ENCODE data around the gene NFAM1. TPM values are rescaled to one million over a fixed set of nuclear protein-coding genes. Genes with fewer than 3 reads are reported as not detected.

NFAM1 gene
- total RNA-seq, 1 experiment from 2014 or later = 0.12 TPM

GRCh38 chr22:42475122-42475521 is 42.9 kb upstream of the NFAM1 start (continued):
- TF ChIP-seq CEBPB (IDR thresholded peaks at IDR 0.05; ENCODE audit: low read depth) (no peak), TCF7L2 (IDR thresholded peaks at IDR 0.05; ENCODE audit: borderline replicate concordance, extremely low read depth, insufficient read depth, insufficient read length) (no peak), POLR2A (IDR thresholded peaks at IDR 0.05; ENCODE audit: borderline replicate concordance, extremely low read depth, insufficient read depth, insufficient read length) (no peak), ELF1 (IDR thresholded peaks at IDR 0.05; ENCODE audit: borderline replicate concordance, low read depth) (no peak), EGR1 (IDR thresholded peaks at IDR 0.05; ENCODE audit: low read depth) (no peak)
- TF ChIP-seq, protein P1, sequence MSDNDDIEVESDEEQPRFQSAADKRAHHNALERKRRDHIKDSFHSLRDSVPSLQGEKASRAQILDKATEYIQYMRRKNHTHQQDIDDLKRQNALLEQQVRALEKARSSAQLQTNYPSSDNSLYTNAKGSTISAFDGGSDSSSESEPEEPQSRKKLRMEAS (IDR thresholded peaks at IDR 0.05) = no peak

DNA sequence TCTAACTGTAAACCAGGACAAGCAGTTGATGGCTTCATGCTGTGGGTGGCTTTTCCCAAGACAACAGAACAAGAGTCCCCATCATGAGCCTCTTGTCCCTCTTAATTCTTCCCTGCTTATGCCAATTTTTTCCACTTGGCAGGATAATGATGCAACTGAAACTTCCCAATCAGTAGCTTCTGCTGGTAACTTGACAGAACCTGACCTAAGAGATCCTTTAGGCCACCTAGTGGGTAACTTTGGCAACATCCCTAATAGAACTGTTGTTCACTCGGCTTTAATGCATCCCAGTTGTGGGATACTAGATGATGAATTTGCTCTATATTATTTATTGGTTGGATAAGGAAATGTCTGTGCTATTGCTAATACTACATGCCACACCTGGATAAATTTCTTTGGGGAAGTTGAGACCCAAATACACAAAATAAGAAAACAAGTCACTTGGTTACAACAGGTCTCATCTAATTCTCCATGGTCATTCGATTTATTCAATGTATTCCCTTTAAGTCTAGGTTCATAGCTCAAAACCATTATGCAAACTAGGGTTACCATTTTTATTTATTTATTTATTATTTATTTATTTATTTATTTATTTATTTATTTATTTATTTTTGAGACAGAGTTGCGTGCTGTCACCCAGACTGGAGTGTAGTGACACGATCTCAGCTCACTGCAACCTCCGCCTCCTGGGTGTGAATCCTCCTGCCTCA is 41.4 kb upstream of the NFAM1 start:
- intact Hi-C loops (cut with micrococcal nuclease) = loop anchor here (1.0 kb wide), 2 partner anchors 304 to 383 kb away; partner anchors contain the start of gene NDUFA6
- peak; percentile 67 for TF ChIP-seq RAD21 (IDR thresholded peaks at IDR 0.05; ENCODE audit: low read depth)
- no peak for TF ChIP-seq SRF (IDR thresholded peaks at IDR 0.05; ENCODE audit: low read depth)
- TF ChIP-seq CEBPB (IDR thresholded peaks at IDR 0.05; ENCODE audit: low read depth) = peak; percentile 46
- TF ChIP-seq, protein P1 (IDR thresholded peaks at IDR 0.05) = peak; percentile 22; the same call in 1 of the 2 replicates
- TF ChIP-seq, protein P2, sequence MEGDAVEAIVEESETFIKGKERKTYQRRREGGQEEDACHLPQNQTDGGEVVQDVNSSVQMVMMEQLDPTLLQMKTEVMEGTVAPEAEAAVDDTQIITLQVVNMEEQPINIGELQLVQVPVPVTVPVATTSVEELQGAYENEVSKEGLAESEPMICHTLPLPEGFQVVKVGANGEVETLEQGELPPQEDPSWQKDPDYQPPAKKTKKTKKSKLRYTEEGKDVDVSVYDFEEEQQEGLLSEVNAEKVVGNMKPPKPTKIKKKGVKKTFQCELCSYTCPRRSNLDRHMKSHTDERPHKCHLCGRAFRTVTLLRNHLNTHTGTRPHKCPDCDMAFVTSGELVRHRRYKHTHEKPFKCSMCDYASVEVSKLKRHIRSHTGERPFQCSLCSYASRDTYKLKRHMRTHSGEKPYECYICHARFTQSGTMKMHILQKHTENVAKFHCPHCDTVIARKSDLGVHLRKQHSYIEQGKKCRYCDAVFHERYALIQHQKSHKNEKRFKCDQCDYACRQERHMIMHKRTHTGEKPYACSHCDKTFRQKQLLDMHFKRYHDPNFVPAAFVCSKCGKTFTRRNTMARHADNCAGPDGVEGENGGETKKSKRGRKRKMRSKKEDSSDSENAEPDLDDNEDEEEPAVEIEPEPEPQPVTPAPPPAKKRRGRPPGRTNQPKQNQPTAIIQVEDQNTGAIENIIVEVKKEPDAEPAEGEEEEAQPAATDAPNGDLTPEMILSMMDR (IDR thresholded peaks at IDR 0.05 in 2 of 3, conservative IDR thresholded peaks at IDR 0.05 in 1 of 3; ENCODE audit: borderline replicate concordance in 1 of 3, insufficient read depth in 1 of 3, low read depth in 2 of 3, low read length in 2 of 3) = peak; percentile 55 to 80 (median 78); a peak in 5 of 6 replicates
- no TSS peak for BruUV-seq (replicated peaks)
- H3K4me2 ChIP-seq (ENCODE audit: low read length) = no peak overlapping the region
- H3K4me3 ChIP-seq (replicated peaks in 1 of 2; ENCODE audit: low read depth in 1 of 2, low read length in 2 of 2) = no peak overlapping the region
- H3K9me2 ChIP-seq (ENCODE audit: insufficient read depth) = no peaks in the 10 kb centered on the region
- H3K36me3 ChIP-seq (ENCODE audit: control insufficient read depth in 1 of 2, insufficient read depth in 2 of 2, low read length in 2 of 2) = no peaks in the 10 kb centered on the region
- H3K4me1 ChIP-seq (ENCODE audit: control insufficient read depth in 1 of 2, insufficient read depth in 2 of 2, low read length in 2 of 2) = no peaks in the 10 kb centered on the region
- no peaks in the 10 kb centered on the region for H3K9me3 ChIP-seq (ENCODE audit: control insufficient read depth in 1 of 2, insufficient read depth in 1 of 2, low read depth in 1 of 2, low read length in 2 of 2)
- no peak overlapping the region for H3K9ac ChIP-seq (ENCODE audit: low read length)
- ChIA-PET RAD21 (ENCODE audit: low non-redundant PET in 1 of 2, low total read pairs in 2 of 2, uncharacterized antibody in 2 of 2, unreplicated experiment in 2 of 2) (interaction anchor here in 1 of 2 experiments (1.4 kb wide), 1 partner anchor 29 kb away, joined by 3 read pairs; no protein-coding TSS in a partner anchor), CTCF (interaction anchor here (0.6 to 1.7 kb wide), 8 partner anchors 11 to 383 kb away, joined by 3 to 9 read pairs (median 4); partner anchors contain the start of gene NDUFA6), POLR2A (interaction anchor here (0.6 to 0.8 kb wide), 2 partner anchors 141 to 543 kb away, joined by 3 read pairs; partner anchors contain the start of gene POLDIP3)
- DNase-seq (ENCODE audit: low read depth, low spot score) (peak; percentile 73), ATAC-seq (peak; percentile 97)
- no peak overlapping the region for H3K27ac ChIP-seq (ENCODE audit: low read depth, low read length)
- peaks cover 5% of the 10 kb centered on the region; the same call in 1 of the 2 replicates for H3K27me3 ChIP-seq (ENCODE audit: insufficient read depth, low read length)
- H2AFZ ChIP-seq (ENCODE audit: low read depth, low read length, poor library complexity, severe bottlenecking) = peak overlapping the region; percentile 17
- H3K79me2 ChIP-seq (ENCODE audit: insufficient read depth, low read length) = no peaks in the 10 kb centered on the region
- H4K20me1 ChIP-seq (ENCODE audit: insufficient read depth) = no peaks in the 10 kb centered on the region
